Esophagus squamous epithelium (tissue), 4 donors: ENCODE data around the gene YIF1A.

Experiments used
- CTCF ChIP-seq, 6 experiments: fragments of 450-650 bp in 4 of 6; fragments of 200-600 bp in 2 of 6; sonication (generic) in 2 of 6; IDR thresholded peaks; one replicate each; pipeline ENCODE4 v1.5.1; 2016 to 2019; ENCODE audit warnings: antibody characterized with exemption in 6 of 6, mild to moderate bottlenecking in 4 of 6, moderate library complexity in 4 of 6
- POLR2A ChIP-seq, 4 donors: fragments of 450-650 bp; IDR thresholded peaks; one replicate each; pipeline ENCODE4 v1.6.1; 2017; ENCODE audit warnings: antibody characterized with exemption in 4 of 4, mild to moderate bottlenecking in 4 of 4, moderate library complexity in 3 of 4

GRCh38 chr11:66292543-66293332 lies 3.8 kb upstream of the YIF1A start:
- TF ChIP-seq CTCF (IDR thresholded peaks at IDR 0.05) (no peak), POLR2A (IDR thresholded peaks at IDR 0.05) (no peak)
